ENCODE measurements around the gene ARHGEF1. TPM values are rescaled to one million over a fixed set of nuclear protein-coding genes. Genes with fewer than 3 reads are reported as not detected.

ARHGEF1 gene
- total RNA-seq, 1 experiment from 2014 or later, result 199 TPM

DNA sequence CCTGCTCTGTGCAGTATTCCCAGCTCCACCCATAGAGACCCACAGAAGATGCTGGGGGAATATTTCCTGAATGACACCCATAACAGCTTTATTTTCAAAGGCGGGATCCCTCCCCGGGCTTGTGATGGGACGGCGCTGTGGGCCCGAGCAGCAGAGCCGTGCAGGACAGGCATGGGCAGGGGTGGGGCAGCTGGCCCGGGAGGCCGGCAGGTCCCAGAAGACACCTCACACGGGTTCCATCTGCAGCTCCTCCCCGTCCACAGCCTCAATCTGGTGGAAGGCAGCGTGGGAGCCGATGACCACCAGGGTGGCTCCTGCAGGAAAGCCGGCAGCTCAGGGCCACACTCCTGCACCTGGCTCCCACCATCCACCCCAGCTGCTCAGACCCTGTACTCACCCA, 73.6 kb downstream of the ARHGEF1 start:
- peak; percentile 31 for DNase-seq (ENCODE audit: low spot score)

Small RNAs within 50 kb of the gene (small RNA-seq; reads per million reads assigned to genes)
- gene MIR6797, result not detected

Other genes with a start within 250 kb of the ARHGEF1 start
- 0.92 TPM in 1 of 2 replicates, not detected in the other for gene CEACAM7, start 194.9 kb upstream of the ARHGEF1 start, total RNA-seq (2014; rRNA removed; shearing (Covaris generic))
- 3.2 and 3.8 TPM in 2 replicates for gene CEACAM5, start 174.6 kb upstream of the ARHGEF1 start, total RNA-seq (2014; rRNA removed; shearing (Covaris generic))
- gene CEACAM6, start 127.7 kb upstream of the ARHGEF1 start, total RNA-seq (2014; rRNA removed; shearing (Covaris generic)), result 11.0 and 13.4 TPM in 2 replicates
- gene CEACAM3, start 86.6 kb upstream of the ARHGEF1 start, total RNA-seq (2014; rRNA removed; shearing (Covaris generic)), result not detected in 2 replicates
- gene LYPD4, start 38.5 kb upstream of the ARHGEF1 start, total RNA-seq (2014; rRNA removed; shearing (Covaris generic)), result not detected in 2 replicates
- gene DMRTC2, start 38.1 kb upstream of the ARHGEF1 start, total RNA-seq (2014; rRNA removed; shearing (Covaris generic)), result not detected in 2 replicates
- 4,362 and 4,557 TPM in 2 replicates for gene RPS19, start 22.9 kb upstream of the ARHGEF1 start, total RNA-seq (2014; rRNA removed; shearing (Covaris generic))
- gene CD79A, start 5.9 kb upstream of the ARHGEF1 start, total RNA-seq (2014; rRNA removed; shearing (Covaris generic)), result 0.81 and 1.4 TPM in 2 replicates
- gene ERFL, start 45.3 kb downstream of the ARHGEF1 start, total RNA-seq (2014; rRNA removed; shearing (Covaris generic)), result 0.39 and 0.64 TPM in 2 replicates
- gene RABAC1, start 76.1 kb downstream of the ARHGEF1 start, total RNA-seq (2014; rRNA removed; shearing (Covaris generic)), result 232 and 234 TPM in 2 replicates
- 0.10 and 0.66 TPM in 2 replicates for gene ATP1A3, start 111.0 kb downstream of the ARHGEF1 start, total RNA-seq (2014; rRNA removed; shearing (Covaris generic))
- gene GRIK5, start 187.0 kb downstream of the ARHGEF1 start, total RNA-seq (2014; rRNA removed; shearing (Covaris generic)), result 0.21 TPM in 1 of 2 replicates, not detected in the other
- gene ZNF574, start 193.0 kb downstream of the ARHGEF1 start, total RNA-seq (2014; rRNA removed; shearing (Covaris generic)), result 44.5 and 48.5 TPM in 2 replicates
- 0.03 and 0.44 TPM in 2 replicates for gene POU2F2, start 249.3 kb downstream of the ARHGEF1 start, total RNA-seq (2014; rRNA removed; shearing (Covaris generic))

Measured in HT-29 (cell line).